Keratinocyte (primary cell): ENCODE data around the gene RASSF1. TPM values are rescaled to one million over a fixed set of nuclear protein-coding genes. Genes with fewer than 3 reads are reported as not detected.

Experiments used
- DNase-seq: peaks from one replicate; pipeline ENCODE4 v3.0.0-alpha.2; 2011; ENCODE audit warnings: low read depth, missing footprints, low spot score
- FAIRE-seq: peaks from 2 replicates; lab custom pipeline; 2011; peaks lifted over from hg19 to GRCh38; lab: Jason Lieb, UNC
- H2AFZ ChIP-seq: 2 replicates; pipeline ENCODE4 v1.6.0; 2012; ENCODE audit warnings: low read length, control low read depth, inconsistent platforms; ENCODE audit not compliant: control insufficient read depth
- H3K27ac ChIP-seq: 2 replicates; pipeline ENCODE4 v1.5.1; 2011; ENCODE audit warnings: low read length; ENCODE audit not compliant: control insufficient read depth, insufficient read depth
- H3K27me3 ChIP-seq: 3 replicates; pipeline ENCODE4 v1.6.0; 2011; ENCODE audit warnings: low read length; ENCODE audit not compliant: control insufficient read depth, insufficient read depth; ENCODE audit errors: extremely low read depth
- H3K36me3 ChIP-seq, 2 experiments: 2 replicates in 1 of 2; 3 replicates in 1 of 2; pipeline ENCODE4 v1.5.1; 2011; ENCODE audit warnings: low read length in 2 of 2, mild to moderate bottlenecking in 1 of 2; ENCODE audit not compliant: control insufficient read depth in 2 of 2, insufficient read depth in 2 of 2; ENCODE audit errors: extremely low read depth in 1 of 2
- H3K4me1 ChIP-seq: 3 replicates; pipeline ENCODE4 v1.5.1; 2011; ENCODE audit warnings: low read length; ENCODE audit not compliant: control insufficient read depth, insufficient read depth; ENCODE audit errors: extremely low read depth
- H3K4me2 ChIP-seq: 3 replicates; pipeline ENCODE4 v1.6.0; 2011; ENCODE audit warnings: low read depth, low read length; ENCODE audit not compliant: control insufficient read depth, insufficient read depth; ENCODE audit errors: extremely low read depth
- H3K4me3 ChIP-seq, 3 experiments: fragments of 200-600 bp in 1 of 3; sonication (generic) in 1 of 3; 2 replicates in 2 of 3; 3 replicates in 1 of 3; pipeline ENCODE4 v1.5.1; 2011 to 2016; ENCODE audit warnings: low read length in 3 of 3, mild to moderate bottlenecking in 3 of 3, control low read depth in 2 of 3, inconsistent platforms in 1 of 3, low read depth in 1 of 3, mixed read lengths in 1 of 3, mixed run types in 1 of 3, moderate library complexity in 1 of 3; ENCODE audit not compliant: control insufficient read depth in 2 of 3, insufficient read depth in 2 of 3; ENCODE audit errors: extremely low read depth in 1 of 3
- H3K79me2 ChIP-seq: 2 replicates; pipeline ENCODE4 v1.6.0; 2012; ENCODE audit warnings: low read length; ENCODE audit not compliant: control insufficient read depth, insufficient read depth
- H3K9ac ChIP-seq: 3 replicates; pipeline ENCODE4 v1.6.0; 2011; ENCODE audit warnings: low read length; ENCODE audit not compliant: control insufficient read depth, insufficient read depth; ENCODE audit errors: extremely low read depth
- H3K9me1 ChIP-seq: 3 replicates; pipeline ENCODE4 v1.6.0; 2011; ENCODE audit warnings: low read length; ENCODE audit not compliant: control insufficient read depth, insufficient read depth; ENCODE audit errors: extremely low read depth
- H3K9me3 ChIP-seq: 2 replicates; pipeline ENCODE4 v1.5.1; 2012; ENCODE audit warnings: low read depth, low read length; ENCODE audit not compliant: control insufficient read depth
- H4K20me1 ChIP-seq: 3 replicates; pipeline ENCODE4 v1.6.0; 2011; ENCODE audit warnings: low read length; ENCODE audit not compliant: control insufficient read depth, insufficient read depth; ENCODE audit errors: extremely low read depth
- CTCF ChIP-seq, 3 experiments: IDR thresholded peaks in 1 of 3; conservative IDR thresholded peaks in 1 of 3; optimal IDR thresholded peaks in 1 of 3; 2 replicates in 2 of 3; 3 replicates in 1 of 3; pipeline versions ENCODE3 to v1.5.1; 2011; ENCODE audit warnings: low read length in 3 of 3, mild to moderate bottlenecking in 3 of 3, moderate library complexity in 2 of 3, control low read depth in 1 of 3, inconsistent platforms in 1 of 3; ENCODE audit not compliant: insufficient read depth in 2 of 3; ENCODE audit errors: extremely low read depth in 1 of 3
- EZH2 ChIP-seq: IDR thresholded peaks from one replicate; pipeline ENCODE4 v1.6.1; 2012; ENCODE audit warnings: inconsistent platforms, mild to moderate bottlenecking, low read length, moderate library complexity
- dilution Hi-C: fragments of 300-500 bp; cut with MboI; formaldehyde crosslinking; loops from one replicate; pipeline ENCODE4 v1.7.0; 2020; ENCODE audit warnings: low sequenced_read_pairs; ENCODE audit not compliant: extremely low pct_ligation_motif_present
- polyA plus RNA-seq, 5 experiments: library from polyadenylated mRNA; depleted of rRNA in 3 of 5; stranded (reverse) in 3 of 5; stranded (forward) in 1 of 5; unstranded in 1 of 5; fragments of >200 nt; gene quantifications; 1 replicate in 1 of 5; 2 replicates in 3 of 5; 3 replicates in 1 of 5; pipeline versions ENCODE4 v1.2.1 to v1.2.3, GENCODE V29; 2011 to 2012; ENCODE audit warnings: missing spikeins in 2 of 5, low read depth in 1 of 5, low replicate concordance in 1 of 5

The RASSF1 gene
- polyA plus RNA-seq, 1 donor (not counting 4 experiments of a cell fraction or from before 2014, with no cell fraction given): 28.5 TPM

DNA sequence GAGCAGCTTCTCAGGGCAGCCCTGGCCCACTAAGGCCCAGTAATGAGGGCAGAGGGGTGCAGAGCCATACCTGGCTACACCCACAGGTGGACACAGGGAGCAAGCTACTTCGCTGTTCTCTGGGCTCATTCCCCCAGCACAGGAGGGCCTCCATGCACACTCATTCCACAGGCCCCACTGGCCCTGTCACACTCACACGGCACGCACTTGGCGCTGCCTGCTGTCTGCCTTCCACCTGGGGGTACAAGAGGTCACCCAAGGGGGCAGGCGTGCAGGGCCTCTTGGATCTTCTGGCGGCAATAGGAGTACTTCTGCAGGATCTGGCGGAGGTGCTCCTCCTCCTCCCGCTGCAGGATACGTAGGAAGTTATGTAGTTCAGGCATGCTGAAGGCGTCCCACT lies 10.3 kb downstream of the RASSF1 start:
- no peaks in the 10 kb centered on the region for H3K27me3 ChIP-seq
- H3K4me2 ChIP-seq: no peak overlapping the region
- H3K79me2 ChIP-seq: peaks cover 67% of the 10 kb centered on the region
- FAIRE-seq: no peak
- no peak overlapping the region for H2AFZ ChIP-seq
- H3K9me1 ChIP-seq: no peaks in the 10 kb centered on the region
- TF ChIP-seq EZH2 (no peak), CTCF (optimal IDR thresholded peaks at IDR 0.05 in 1 of 3, IDR thresholded peaks at IDR 0.05 in 1 of 3, conservative IDR thresholded peaks at IDR 0.05 in 1 of 3; ENCODE audit: extremely low read depth in 1 of 3, insufficient read depth in 2 of 3, low read length in 3 of 3) (no peak)
- dilution Hi-C loops: no loop called here
- H3K27ac ChIP-seq: no peak overlapping the region
- H3K4me3 ChIP-seq: no peak overlapping the region
- peaks cover 31 to 41% of the 10 kb centered on the region in 2 experiments for H3K36me3 ChIP-seq
- no peak for DNase-seq
- H3K9me3 ChIP-seq: no peaks in the 10 kb centered on the region
- peaks cover 7% of the 10 kb centered on the region for H4K20me1 ChIP-seq
- H3K9ac ChIP-seq: no peak overlapping the region
- H3K4me1 ChIP-seq: peaks cover 25% of the 10 kb centered on the region

DNA sequence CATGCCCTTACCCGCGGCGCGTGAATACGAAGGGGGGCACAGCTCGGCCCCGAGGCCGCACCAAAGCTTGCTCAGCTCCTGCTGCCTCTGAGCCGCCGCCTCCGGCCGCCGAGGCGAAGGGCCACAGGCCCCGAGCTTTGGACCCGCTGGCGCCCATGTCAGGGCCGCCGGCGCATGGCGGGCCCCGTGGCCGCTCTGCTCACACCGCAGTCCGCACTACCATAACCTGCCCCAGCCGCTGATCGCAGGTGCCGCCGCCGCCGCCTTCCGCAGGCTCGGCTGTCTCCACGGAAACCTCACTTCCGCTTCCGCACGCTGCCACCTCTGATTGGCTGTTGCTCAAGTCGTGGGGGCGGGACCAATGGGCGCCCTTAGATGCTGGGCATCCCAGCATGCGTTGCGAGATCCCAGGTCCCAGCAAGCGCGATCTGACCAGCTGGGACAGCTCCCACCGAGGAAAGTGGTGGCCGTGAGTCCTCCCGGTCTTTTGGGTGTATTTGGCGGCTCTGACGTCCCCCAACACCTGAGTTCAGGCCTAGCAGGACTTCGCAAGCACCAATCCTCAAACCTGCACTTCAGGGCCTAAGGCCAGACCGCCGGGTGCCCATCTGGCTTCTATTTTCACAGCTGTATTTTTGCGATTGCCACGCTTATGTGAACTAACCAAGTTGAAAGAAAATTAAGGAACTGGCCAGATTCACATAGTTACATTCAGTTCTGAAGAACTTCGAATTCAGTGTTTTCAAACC lies 12.5 kb downstream of the RASSF1 start, which contains the start of gene TUSC2:
Gene TUSC2, minus strand, starts transcription at position 281 of the 749 bp plus-strand sequence. Its CDS starts 124 bp downstream, at position 157.
- Histone ChIP-seq H2AFZ (no peak within 1 kb of the TSS), H3K79me2 (peaks cover 45% of the 10 kb centered on the region)

More for the DNA sequence above, 12.5 kb downstream of the RASSF1 start, which contains the start of gene TUSC2:
- Histone ChIP-seq H3K9me3 (no peaks in the 10 kb centered on the region), H3K4me2 (peak within 1 kb of the TSS; percentile 94), H3K27ac (peak within 1 kb of the TSS; percentile 74), H4K20me1 (no peaks in the 10 kb centered on the region), H3K9ac (peak within 1 kb of the TSS; percentile 87), H3K9me1 (no peaks in the 10 kb centered on the region), H3K36me3 (peaks cover 28 to 40% of the 10 kb centered on the region in 2 experiments), H3K4me1 (peaks cover 12% of the 10 kb centered on the region), H3K4me3 (peak within 1 kb of the TSS; percentile 86 to 90 (median 87)), H3K27me3 (no peaks in the 10 kb centered on the region)
- dilution Hi-C loops: no loop called here
- FAIRE-seq (peak; percentile 76), DNase-seq (peak; percentile 90)
- TF ChIP-seq CTCF (optimal IDR thresholded peaks at IDR 0.05 in 1 of 3, IDR thresholded peaks at IDR 0.05 in 1 of 3, conservative IDR thresholded peaks at IDR 0.05 in 1 of 3; ENCODE audit: extremely low read depth in 1 of 3, insufficient read depth in 2 of 3, low read length in 3 of 3): no peak
- TF ChIP-seq EZH2: no peak
